Mononuclear cell (primary cell): ENCODE results near the gene TRIM68. TPM values are rescaled to one million over a fixed set of nuclear protein-coding genes. Genes with fewer than 3 reads are reported as not detected.

Experiments used
- H3K27me3 ChIP-seq: 2 replicates; pipeline ENCODE4 v1.6.0; 2011; ENCODE audit warnings: low read length, control low read depth; ENCODE audit not compliant: insufficient read depth
- H3K4me1 ChIP-seq: 2 replicates; pipeline ENCODE4 v1.5.1; 2011; ENCODE audit warnings: mild to moderate bottlenecking, low read length, control low read depth; ENCODE audit not compliant: insufficient read depth
- H3K4me3 ChIP-seq: 2 replicates; pipeline ENCODE4 v1.5.1; 2011; ENCODE audit warnings: mild to moderate bottlenecking, low read length, moderate library complexity
- H3K9me3 ChIP-seq: 2 replicates; pipeline ENCODE4 v1.5.1; 2011; ENCODE audit warnings: low read depth, mild to moderate bottlenecking, control low read depth, low read length
- total RNA-seq: library from RNA; depleted of rRNA; stranded (reverse); fragments of >200 nt; gene quantifications from one replicate; pipeline ENCODE4 v1.2.3, GENCODE V29; 2012

The TRIM68 gene
- total RNA-seq, 1 donor: 7.3 TPM

DNA sequence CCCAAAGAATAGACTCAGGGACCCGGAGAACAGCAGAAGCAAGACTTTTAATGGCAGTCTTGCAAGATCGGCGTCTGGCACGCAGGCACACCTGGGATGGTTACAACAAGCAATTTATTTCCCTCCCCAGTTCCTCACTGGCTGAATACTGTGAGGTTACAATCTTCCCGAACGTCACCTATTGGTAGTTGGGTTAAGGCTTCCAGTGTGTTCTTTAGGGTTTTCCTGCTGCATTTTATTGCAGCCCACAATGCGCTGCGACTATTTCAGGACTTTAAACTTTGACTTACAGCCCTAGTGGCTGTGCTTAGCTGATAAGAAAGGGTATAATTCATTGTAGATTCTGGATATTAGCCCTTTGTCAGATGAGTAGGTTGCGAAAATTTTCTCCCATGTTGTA, 11.5 kb upstream of the TRIM68 start:
- Histone ChIP-seq H3K4me1 (no peaks in the 10 kb centered on the region), H3K9me3 (no peaks in the 10 kb centered on the region), H3K4me3 (no peak overlapping the region), H3K27me3 (peaks cover 14% of the 10 kb centered on the region)

GRCh38 chr11:4615856-4616444, 7.9 kb upstream of the TRIM68 start:
- H3K4me1 ChIP-seq: no peaks in the 10 kb centered on the region
- no peak overlapping the region for H3K4me3 ChIP-seq
- no peaks in the 10 kb centered on the region for H3K9me3 ChIP-seq
- H3K27me3 ChIP-seq: peaks cover 12% of the 10 kb centered on the region

DNA sequence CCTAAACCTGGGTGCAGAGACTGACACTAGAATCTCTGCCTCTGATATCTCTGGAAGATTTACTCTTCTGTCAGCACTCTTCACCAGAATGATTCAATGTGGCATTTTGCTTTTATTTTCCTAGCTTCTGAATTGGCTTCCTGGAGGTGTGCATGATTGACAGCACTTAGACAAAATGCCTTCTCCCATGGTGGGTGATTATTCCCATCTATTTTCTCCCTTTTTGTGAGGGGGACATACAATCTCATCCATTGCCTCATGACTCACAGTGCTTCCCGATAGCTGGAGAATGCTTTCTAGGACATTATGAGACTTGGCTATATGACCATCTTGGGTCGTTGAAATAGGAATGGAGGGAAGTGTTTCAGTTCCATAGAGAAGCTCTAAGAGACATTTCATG, 4.0 kb upstream of the TRIM68 start:
- no peaks in the 10 kb centered on the region for H3K9me3 ChIP-seq
- no peak overlapping the region for H3K4me3 ChIP-seq
- peaks cover 12% of the 10 kb centered on the region for H3K4me1 ChIP-seq
- peaks cover 2% of the 10 kb centered on the region for H3K27me3 ChIP-seq

GRCh38 chr11:4610258-4610935, 2.4 kb upstream of the TRIM68 start:
- Histone ChIP-seq H3K9me3 (no peaks in the 10 kb centered on the region), H3K4me1 (peaks cover 17% of the 10 kb centered on the region), H3K27me3 (no peaks in the 10 kb centered on the region), H3K4me3 (no peak overlapping the region)

DNA sequence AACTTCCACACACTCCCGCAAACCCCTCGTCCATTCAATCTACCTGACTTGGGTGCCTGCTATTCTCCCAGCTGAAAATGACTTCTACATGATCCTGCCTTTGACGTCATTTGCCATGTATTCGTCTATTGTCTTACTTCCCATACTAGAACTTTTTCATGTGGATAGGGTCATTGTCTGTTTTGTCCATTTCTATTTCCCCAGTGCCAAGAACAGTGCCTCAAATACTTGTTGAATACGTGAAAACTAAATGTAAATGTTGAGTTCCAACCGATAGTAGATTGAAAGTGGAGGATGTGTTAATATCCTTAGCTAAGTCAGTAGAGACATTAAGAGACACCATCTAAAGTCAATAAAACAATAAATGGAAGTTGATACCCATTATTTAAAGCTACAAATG, 935 bp downstream of the TRIM68 start:
- Histone ChIP-seq H3K4me1 (peaks cover 17% of the 10 kb centered on the region), H3K9me3 (no peaks in the 10 kb centered on the region), H3K4me3 (no peak overlapping the region), H3K27me3 (no peaks in the 10 kb centered on the region)

DNA sequence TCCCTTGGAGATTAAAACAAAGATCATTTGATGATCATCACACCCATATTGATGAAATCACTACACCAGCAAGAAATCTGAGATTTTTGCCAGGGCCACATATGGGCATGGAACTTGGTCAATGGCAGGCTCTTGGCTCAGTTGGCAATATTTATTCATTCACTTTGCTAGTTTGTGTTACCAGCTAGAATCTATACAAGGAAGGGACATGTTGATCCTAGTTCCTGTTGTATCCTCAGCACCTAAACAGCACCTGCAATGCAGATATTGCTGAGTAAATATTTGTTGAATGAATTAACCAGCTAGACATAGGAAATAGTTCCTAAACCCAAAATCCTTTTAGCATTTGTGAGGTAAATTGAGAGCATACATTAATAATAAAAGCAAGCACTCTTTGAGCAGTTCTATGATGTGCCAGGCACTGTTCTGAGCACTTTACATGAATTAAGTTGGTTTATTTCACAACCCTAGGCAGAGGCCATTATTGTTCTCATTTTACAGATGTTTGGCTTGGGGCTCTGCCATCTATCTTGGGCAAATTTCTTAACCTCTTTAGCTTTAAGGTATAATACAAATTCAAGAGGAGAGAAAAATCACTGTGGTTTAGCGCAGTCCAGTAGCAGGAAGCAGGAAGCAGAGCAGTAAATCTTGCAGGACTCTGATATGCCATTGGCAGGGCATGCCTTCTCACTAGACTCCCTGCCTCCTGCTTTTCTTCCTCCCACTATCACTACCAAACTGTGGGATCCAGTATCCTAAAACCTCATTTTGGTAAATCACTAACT, 1.6 kb downstream of the TRIM68 start:
- peaks cover 17% of the 10 kb centered on the region for H3K4me1 ChIP-seq
- no peaks in the 10 kb centered on the region for H3K9me3 ChIP-seq
- H3K27me3 ChIP-seq: no peaks in the 10 kb centered on the region
- H3K4me3 ChIP-seq: no peak overlapping the region

DNA sequence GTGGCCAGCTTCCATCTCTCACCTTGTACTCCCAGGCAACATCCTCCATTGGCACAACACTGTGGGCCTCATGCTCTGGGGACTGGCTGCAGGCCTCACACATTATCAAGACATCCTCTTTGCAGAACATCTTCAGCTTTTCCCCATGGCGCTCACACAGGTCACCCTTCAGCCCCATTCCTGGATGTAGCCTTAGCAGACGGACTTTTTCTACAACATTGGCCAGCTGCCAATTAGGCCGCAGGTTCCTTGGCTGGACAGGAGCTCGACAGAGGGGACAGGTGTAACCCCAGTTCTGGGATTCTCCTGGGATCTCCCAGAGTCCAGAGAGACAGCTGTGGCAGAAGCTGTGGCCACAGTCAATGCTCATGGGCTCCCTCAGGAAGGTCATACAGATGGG, 3.0 kb downstream of the TRIM68 start:
- Histone ChIP-seq H3K4me3 (no peak overlapping the region), H3K4me1 (peaks cover 13% of the 10 kb centered on the region), H3K9me3 (no peaks in the 10 kb centered on the region), H3K27me3 (no peaks in the 10 kb centered on the region)

GRCh38 chr11:4593739-4594138, 14.3 kb downstream of the TRIM68 start, which contains the start of gene OR52I1:
OR52I1 (plus strand) TSS chr11:4594039; CDS start chr11:4594039, 0 bp downstream.
- Histone ChIP-seq H3K27me3 (no peaks in the 10 kb centered on the region), H3K9me3 (no peaks in the 10 kb centered on the region), H3K4me1 (no peaks in the 10 kb centered on the region), H3K4me3 (no peak within 1 kb of the TSS)

DNA sequence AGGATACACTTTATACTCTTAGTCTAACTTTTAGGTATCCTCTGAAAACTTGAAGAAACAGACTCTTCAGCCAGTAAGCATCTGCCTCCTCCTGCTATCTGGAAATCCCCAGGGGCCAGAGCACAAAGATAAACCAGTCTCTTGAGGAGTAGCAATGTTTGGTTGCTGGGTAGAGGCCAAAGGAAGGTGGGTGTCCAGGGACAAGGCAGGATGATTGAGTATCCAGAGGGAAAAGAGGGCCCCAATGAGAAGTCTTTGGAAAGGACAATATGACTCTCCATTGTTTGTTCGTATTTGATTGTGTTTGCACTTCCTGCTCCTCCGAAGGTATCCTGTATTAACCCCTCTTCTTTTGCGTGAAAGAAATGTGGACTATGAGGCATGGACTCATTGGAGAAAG, 19.0 kb downstream of the TRIM68 start:
- Histone ChIP-seq H3K27me3 (peaks cover 3% of the 10 kb centered on the region), H3K4me1 (no peaks in the 10 kb centered on the region), H3K4me3 (no peak overlapping the region), H3K9me3 (no peaks in the 10 kb centered on the region)

- H3K4me3 ChIP-seq: no peak within 1 kb of the TSS
- no peaks in the 10 kb centered on the region for H3K9me3 ChIP-seq
- H3K27me3 ChIP-seq: peaks cover 13% of the 10 kb centered on the region
- H3K4me1 ChIP-seq: no peaks in the 10 kb centered on the region
Observed at GRCh38 chr11:4581443-4581842, 26.6 kb downstream of the TRIM68 start, which contains the start of gene OR52I2. OR52I2 (plus strand) TSS chr11:4581743.

GRCh38 chr11:4580124-4580523, 27.9 kb downstream of the TRIM68 start:
- Histone ChIP-seq H3K4me1 (no peaks in the 10 kb centered on the region), H3K4me3 (no peak overlapping the region), H3K9me3 (no peaks in the 10 kb centered on the region), H3K27me3 (peaks cover 11% of the 10 kb centered on the region)

DNA sequence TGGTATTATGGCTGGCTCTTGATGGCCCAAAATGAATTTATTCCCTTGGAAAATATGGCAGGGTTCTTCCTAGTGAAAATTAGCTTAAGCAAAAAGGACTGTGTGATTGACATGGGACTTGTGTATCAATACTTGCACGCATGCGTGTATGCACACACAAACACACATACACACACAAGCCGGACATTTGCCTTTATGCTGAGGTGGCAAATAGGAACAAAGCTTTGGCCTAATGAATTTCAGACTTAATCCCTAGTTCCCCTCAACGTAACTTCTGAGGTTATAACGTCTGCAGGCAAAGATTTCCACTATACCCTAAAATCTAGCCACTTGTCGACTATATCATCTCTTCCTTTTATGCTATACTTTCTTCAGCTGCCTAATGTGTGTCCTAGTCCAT, 29.4 kb downstream of the TRIM68 start:
- H3K4me1 ChIP-seq: no peaks in the 10 kb centered on the region
- H3K9me3 ChIP-seq: no peaks in the 10 kb centered on the region
- H3K4me3 ChIP-seq: no peak overlapping the region
- peaks cover 11% of the 10 kb centered on the region for H3K27me3 ChIP-seq

DNA sequence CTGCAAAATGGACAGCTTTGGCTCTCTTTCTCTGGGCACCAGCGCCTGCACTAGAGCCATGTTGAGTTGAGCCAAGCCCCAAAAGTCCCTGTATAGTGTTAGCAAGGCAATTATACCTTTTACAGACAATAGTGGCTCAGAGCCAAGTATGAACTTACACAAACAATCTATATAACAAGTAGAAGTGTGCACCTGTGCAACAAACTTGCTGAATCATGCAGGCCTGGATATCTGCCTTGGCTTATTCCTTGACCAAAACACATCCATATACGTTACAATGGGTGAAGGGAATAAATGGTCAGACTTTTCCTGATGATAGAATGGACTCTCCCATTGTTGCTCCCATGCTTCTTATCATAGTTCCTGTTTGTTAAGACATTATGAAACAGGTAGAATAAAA, 30.3 kb downstream of the TRIM68 start:
- no peaks in the 10 kb centered on the region for H3K4me1 ChIP-seq
- peaks cover 11% of the 10 kb centered on the region for H3K27me3 ChIP-seq
- H3K9me3 ChIP-seq: no peaks in the 10 kb centered on the region
- no peak overlapping the region for H3K4me3 ChIP-seq

DNA sequence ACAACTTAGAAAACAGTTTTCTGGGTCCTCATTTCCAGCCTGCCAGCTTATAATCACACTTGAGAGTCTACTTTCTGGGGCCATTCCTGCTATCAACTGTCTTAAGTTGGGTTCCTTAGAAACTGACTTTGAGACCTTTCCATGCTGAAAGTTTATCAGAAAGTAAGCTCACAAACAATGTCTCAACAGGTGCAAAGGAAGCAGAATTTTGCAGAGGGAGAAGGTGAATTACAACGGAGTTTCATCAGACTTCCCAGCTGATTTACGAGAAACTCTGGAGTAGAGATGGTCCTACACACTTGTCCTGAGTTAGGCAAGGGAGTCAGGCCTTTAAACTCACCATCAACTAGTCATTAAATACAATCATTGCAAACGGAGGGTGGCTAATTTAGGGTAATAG, 31.2 kb downstream of the TRIM68 start:
- no peaks in the 10 kb centered on the region for H3K9me3 ChIP-seq
- H3K27me3 ChIP-seq: peaks cover 13% of the 10 kb centered on the region
- H3K4me3 ChIP-seq: no peak overlapping the region
- H3K4me1 ChIP-seq: no peaks in the 10 kb centered on the region

GRCh38 chr11:4569075-4569474, 39.0 kb downstream of the TRIM68 start:
- Histone ChIP-seq H3K27me3 (peaks cover 3% of the 10 kb centered on the region), H3K4me1 (no peaks in the 10 kb centered on the region), H3K9me3 (no peaks in the 10 kb centered on the region), H3K4me3 (no peak overlapping the region)
